GM19351 (cell line): Measurements from ENCODE around the gene NIN.

ENCODE experiments used
- ATAC-seq: cut with Tn5 transposase; IDR thresholded peaks from one replicate; pipeline ENCODE4 v1.9.1; 2021; ENCODE audit warnings: mild to moderate bottlenecking, moderate library complexity; ENCODE audit not compliant: unreplicated experiment

NIN gene

DNA sequence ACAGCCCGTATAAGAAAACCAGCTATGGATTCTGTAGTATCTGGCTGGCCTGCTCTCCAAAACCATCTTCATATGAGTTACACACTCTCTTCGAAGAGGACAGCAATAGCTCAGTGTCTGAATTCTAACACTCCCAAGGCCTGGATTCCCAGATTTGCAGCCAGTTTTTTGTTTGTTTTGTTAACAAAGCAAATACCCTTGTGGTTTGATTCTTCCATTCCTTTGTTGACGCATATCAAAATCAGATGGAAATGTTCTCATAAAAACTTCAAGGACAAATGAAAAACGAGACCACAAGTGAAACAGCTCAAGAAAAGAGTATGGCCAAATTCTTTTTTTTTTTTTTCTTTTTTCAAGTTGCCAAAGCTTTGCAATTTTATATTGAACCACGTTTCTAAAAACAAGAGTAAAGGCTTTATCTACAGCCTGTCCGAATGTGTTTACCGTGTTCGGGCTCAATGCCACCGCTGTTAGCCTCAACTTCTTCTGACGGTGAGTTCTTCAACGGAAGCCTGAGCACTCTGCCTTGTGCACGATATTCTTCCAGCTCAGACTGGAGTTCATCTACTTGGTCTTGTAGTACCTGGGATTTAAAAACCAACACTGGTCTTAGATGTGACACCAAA is 67.5 kb downstream of the NIN start:
- no peak for ATAC-seq

DNA sequence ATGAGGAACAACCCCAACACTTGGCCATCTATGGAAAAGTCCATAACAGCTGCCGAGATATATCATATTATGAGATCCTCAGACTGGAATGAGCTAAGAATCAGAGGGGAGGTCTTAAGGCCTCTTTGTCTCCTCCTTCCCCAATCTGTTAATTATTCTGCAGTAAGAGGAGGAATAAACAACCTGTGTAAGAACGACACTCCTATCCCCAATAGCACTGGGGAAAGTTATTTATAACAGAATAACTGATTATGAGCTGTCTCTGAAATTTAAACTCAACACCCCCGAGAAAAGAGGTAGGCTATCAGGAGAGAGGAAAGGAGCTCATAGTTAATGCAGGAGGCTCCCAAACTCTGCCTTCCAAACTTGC is 68.0 kb downstream of the NIN start:
- ATAC-seq: no peak

DNA sequence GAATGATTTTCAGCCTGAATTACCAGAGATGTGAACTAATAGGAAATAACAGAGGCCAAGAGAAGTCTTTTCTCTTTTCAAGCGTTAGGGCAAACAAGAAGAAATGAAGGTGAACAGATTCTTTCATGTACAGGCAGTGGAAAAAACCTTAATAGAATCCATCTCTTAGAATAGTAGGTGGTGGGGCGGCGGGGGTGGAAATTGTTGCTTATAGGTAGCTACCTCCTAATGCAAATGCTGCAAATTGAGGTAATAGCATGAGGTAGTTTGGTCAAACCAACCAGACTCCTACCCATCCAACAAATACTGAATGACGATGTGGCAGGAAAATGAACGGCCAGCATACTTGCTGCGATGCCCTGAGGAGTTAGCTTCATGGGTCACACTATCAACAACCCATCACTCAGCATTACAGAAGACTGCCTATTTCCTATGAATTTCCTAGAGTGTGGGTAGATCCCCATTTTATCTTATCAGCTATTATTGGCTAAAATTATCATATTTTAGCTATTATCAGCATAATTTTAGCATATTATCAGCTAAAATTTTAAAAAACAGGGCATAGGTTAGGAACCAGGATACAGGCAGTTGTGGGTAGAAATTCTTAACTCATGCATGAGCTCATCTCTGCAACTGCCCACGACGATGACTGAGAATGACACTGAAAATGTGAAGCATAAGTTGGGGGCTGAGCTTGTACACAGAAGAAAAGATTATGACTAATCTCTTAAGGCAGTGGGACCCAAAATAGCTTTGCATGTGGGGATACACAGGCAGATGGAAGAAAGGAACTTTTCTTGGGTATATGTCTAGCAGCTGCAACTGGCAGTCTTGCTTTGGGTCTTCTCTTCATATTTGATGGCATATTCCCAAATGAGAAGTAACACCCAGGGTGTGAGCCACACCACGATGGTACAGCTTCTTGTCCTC is 68.7 kb downstream of the NIN start:
- ATAC-seq: peak; percentile 98

DNA sequence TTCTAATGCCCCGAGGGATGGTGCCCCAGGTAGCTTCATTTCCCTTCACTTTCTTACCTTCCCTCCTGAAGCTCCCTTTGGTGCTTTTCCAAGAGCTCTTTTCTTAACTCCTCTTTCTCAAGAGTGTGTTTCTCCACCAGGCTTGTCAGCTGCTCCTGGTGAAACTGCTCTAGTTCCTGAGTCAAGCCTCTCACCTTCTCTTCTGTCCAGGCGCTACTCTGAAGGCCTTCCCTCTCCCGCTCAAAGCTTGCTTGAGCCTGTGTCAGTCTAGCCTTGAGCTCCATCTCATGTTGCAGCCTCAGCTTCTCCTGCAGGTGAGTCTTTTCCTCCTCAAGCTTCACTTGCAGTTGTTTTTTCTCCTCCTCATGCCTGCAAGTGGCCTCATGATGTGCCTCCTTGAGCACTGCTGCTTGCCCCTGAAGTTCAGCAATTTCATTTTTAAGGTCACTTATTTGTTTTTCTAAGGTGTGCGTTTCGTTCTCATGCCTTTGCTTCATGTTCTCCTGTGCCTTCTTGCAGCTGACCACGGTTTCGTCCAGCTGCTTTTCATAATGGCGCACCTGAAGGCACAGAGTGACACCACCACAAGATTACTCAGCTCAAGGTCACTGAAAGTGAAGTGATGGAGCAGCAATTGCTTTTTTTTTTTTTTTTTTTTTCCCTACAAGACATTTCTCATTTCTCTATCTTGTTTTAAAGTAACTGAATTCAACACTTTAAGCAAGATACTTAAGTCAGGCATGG is 71.0 kb downstream of the NIN start:
- ATAC-seq: no peak

DNA sequence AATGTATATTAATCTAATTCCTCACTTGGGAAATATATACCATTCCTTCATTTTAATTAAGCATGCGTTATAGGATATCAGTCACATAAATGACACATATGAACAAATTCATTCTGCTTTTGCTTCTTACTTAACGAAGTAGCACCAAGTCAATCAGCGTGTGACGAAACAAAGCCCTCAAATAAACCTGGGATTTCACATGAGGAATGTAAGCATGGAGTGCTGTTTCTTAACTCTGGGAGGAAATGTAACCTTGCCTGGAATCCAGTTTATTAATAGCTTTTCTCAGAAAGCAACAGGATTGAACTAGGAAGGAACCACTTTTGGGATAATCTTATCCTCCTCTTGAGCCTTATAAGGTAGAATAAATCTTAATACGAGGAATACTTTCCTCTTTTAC is 72.0 kb downstream of the NIN start:
- ATAC-seq: no peak

DNA sequence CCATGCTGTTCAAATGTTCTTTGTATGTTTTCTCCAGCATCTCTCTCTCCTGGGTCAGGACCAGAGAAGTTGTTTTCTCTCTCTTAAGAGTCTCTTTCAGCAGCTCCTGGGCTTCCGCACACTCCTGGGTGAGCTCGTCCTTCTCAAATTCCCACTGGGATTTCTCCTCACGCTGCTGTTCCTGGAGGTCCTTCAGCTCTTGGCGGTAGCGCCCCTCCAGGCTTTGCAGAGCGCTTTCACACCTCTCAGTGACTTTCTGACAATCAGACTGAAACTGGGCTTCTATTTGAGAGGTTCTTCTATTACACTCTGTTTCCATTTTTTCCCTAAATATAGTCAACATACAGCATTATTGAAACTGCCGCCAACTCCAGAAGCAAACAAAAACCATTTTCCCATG is 72.7 kb downstream of the NIN start:
- no peak for ATAC-seq

DNA sequence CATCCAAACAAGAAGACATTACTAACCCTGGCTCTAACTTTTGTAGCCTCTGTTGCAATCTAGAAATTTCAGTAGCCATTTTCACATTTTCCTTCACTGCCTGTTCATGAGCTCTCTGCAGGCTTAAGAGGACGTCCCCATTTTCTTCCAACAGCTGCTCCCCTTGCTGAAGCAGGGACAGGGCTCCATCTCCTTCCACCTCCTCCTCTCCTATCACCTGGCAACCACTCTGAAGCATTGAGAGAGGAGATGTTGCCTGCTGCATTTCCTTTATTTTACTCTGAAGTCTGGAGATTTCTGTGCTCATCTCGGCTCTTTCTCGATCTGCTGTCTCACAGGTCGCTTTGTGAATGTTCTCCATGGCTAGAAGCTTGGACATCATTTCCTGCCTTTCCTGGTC is 73.3 kb downstream of the NIN start:
- no peak for ATAC-seq

DNA sequence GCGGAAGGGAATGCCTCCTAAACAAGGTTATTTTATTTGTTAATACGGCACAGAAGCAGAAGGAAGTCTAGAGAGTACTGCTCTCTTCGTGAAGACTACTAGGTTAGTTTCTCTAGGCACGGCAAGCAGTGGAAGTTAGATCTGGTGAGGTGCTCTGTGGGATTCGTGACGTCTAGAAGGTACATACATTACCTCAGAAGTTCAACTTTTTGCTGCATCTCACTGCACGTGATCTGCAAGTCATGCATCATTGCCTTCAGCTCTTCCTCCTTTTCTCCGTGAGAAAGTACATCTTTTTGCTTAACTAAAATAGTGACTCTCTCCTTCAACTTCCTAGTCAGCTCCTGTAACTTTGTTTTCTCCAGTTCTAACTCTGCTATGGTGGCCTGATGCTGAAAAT is 74.7 kb downstream of the NIN start:
- no peak for ATAC-seq

DNA sequence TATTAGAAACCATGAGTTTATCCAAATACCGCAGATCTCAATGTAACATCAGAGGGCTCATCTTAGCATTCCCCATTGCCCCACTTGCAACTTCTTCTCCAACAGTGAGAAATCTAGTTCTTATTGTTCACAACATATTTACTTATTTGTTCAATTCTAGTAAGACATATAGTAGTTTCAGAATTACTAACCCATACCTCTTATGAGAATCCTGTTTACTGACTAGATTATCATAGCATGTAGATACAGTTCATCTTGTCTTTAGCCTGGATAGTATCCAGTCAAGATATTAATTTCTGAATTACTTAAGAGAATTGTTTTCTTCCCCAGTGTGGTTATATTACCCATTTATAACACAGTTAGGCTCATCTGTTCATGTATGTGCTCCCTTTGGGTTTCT is 80.6 kb downstream of the NIN start:
- ATAC-seq: no peak

DNA sequence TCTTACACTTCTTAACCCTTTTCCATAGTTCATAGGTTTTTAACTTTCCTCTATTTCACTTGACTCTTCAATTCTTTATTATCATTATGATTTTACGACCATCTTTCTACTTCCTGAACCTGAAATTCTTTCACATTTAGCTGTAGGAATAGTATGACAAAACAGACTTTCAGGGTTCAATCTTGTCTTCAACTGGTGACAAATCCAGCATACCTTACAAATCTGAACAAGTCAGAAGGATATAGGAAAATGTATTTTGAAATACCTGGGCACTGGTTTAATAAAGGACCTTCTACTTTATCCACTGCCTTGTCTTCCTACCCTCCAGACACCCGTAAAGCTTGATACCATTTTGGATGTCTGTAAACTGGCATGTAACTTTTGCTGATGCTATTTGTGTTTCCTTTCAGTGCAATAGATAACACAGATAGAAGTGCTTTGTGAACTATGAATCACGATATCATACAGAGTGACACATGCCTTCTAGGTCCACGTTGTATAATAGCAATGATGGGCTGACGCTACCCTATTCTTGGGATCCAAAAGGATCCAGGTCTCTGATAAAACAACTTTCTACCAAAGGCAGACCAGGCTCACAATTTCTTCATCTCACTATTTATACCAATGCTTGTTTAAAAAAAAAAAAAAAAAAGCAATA is 85.4 kb downstream of the NIN start:
- no peak for ATAC-seq

DNA sequence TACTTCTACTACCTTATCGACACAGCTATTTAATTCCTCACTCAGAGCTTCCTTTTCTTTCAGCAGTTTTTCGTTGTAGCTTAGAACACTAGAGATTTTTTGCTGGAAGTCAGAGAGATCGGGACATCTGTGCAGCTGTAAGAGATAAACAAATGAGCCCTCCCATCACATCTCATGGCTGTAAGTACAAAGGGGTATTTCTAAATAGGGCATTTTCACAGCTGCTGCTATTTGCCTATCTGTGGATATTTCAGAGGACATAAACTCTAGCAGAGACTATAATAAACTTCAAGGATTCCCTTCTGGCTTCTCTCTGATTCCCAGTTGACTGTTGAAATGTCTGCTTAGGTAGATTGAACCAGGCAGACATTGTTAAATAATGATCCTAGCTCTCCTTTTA is 86.7 kb downstream of the NIN start:
- no peak for ATAC-seq

DNA sequence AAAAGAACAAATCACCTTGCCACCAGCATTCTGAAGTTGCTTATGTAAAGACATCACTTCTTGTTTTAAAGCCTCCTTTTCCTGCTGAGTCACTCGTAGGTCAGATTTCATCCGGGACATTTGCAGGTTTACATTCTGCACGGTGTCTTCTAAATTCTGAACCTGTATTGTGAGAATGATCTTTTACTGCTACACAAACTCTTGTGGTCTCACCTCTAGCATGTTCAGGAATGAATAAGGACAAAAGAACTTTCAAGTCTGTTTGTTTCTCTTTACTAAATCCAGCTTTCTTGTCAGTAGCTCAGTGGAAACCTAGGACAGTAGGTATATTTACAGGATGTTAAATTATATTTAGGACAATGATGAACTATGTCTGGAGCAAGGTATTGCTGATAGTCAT is 89.4 kb downstream of the NIN start:
- no peak for ATAC-seq

DNA sequence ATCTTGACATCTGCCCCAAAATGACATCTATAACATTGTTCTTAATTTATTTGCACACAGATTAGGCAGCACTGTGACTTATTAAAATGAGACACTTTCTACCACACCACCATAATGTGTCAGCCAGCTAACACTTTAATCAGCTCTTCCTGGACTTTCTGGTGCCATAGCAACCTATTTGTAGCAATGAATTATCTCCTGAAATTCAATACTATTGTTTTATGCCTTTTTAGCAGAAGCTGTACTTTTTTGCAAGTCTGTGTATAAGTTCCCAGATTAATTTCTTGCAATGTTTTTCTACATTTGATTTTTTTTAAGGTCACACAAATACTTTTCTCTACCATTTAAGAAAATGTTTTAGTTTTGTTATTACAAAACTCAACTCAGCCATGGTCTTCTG is 90.1 kb downstream of the NIN start:
- ATAC-seq: no peak

DNA sequence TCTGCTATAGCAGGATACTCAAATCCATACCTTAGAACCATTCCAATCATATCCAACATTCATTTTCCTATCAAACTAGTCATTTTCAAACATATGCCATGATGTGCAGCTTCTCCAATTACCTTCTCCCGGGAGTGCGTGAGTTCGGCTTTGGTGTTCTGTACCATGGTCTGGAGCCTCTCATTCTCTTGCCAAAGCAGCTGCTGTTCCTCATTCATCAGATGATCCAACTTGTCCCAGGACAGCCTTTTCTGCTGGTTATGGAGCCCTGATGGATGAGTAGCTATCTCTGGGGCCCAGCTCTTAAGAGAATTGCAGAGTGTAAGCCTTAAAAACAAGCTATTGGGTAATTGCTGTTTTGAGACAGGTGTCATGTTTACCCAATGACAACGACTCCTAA is 91.8 kb downstream of the NIN start:
- no peak for ATAC-seq

DNA sequence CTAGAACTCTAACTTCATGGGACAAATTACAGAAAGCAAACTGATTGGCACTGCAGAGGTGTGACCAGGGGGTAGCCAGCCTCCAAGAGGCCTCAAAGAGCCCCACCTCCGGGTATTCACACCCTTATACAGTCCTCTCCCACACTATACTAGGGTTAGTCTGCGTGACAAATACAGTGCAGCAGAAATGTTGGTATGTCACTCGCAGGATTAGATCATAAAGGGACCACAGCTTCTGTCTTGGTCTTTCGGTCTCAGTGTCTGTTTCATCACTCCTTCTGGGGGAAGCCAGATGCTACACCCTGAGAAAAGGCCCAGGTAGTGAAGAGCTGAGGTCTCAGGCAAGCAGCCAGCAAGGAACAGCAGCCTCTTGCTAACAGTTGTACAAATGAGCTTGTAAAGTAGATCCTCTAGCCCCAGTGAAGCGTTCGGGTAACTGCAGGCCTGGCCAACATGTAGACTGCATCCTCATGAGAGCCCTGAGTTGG is 94.0 kb downstream of the NIN start:
- peak; percentile 91 for ATAC-seq

DNA sequence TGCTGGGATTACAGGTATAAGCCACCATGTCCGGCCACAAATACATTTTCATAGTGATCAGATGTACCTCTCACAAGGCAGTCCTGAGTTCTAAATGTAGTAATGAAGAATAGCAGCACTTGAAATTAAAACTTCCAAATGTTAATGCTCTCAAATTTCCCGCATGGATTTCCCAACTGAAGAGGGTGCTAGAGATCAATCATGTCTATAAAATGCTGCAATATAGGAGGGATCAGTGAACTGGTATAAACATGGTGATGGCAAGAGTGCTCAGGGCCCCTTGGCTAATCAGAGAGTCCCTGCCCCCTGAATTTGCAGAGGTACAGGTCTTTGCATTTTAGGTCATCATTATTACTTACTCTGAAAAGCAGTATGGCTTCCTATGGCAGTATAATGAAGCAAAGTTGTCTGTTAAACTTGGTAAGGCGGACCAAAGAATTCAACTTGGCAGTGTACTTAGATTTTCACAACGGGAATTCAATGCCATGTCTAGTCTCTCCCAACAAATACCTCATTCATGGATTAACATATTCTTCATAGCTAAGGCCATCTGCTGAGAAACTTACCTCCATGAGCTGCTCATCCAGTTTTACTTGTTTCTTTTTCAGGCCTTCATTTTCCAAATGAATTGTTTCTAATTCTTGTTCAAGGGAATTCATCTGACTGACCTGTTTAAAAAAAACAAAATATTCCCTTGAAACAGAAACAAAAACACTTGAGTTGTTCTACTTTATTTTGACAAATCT is 95.8 kb downstream of the NIN start:
- ATAC-seq: no peak

DNA sequence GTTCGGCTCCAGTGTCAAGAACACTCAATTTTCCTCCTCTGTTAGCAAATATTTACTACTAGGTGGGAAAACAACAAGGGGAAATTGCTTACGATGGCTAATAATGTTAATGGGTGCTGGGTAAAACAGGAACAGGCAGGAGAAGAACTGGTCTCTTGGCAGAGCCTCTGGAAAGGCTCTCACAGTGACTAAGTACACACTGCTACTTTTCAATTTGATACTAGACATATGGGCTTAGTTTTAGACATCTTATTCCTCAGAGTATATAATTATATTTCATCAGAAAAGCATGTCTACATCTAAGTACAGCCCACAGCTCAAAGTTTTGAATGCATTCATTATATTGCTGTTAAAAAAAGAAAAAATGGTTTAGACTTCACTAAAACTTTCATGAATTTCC is 97.5 kb downstream of the NIN start:
- no peak for ATAC-seq

DNA sequence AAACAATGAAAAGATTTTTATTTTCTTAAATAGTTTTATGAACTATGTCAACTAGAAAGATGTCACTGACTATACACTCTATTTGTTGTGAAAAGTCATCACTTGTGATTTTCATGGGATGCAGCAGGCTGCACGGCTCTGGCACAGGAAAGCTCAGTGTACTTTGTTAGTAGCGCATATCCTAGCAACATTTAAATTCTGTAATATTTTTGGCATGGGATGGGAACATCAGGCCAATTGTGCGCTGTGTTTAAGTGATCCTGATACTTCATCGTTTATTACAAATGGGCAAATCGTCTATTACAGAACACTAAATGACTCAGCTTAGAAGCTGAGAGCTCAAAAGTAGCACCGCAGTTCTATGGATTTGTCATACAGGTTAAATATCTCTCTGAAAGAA is 102.1 kb downstream of the NIN start:
- no peak for ATAC-seq

DNA sequence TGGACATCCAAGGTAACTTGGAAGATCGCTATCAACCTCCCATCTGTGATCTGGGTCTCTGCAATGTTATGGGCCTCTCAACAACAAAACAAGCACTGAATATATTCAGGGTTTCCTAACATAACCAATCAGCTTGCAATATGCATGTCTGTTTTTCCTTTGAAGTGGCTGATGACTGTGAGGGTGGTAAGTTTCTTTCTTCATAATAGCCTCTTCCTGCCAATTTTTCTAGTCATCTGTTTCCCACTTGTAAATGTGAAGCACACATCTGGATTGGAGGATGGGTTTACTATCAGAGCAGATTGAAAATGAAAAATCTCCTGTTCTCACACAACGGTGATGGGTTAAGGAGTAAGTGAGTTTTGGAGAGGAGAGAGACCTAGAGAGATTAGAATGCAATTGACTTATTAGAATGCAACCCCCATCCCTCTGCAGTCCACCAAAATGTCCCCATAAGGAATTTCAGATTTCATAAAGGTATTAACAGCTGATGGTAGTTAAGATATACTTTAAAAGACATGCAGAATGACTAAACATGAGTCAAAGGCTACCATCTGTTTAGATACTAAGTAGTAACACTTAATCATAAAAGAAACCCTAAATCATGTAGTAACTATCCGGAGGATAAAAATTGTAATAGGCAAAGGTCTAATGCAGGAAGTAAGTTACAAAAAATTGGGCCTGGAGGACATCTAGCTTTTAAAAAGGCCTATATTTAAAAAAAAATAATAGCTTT is 104.4 kb downstream of the NIN start:
- no peak for ATAC-seq

DNA sequence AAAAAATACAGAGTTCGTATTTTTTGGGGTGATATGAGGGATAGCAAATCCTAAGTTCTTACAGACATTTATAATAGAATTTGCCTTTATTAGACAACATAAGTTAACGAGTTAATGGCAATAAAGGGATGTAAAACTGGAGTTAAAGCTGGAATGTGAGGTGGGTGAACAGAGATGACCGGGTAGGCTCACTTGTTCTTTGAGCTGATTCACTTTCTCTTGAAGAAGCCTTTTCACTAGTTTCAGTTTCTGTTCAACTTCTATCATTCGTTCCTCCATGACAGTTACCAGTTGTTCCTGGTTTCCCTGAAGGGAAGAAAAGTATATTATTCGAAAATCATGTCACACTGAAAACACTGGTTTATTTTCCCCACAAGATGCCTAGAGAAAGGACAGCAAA is 105.2 kb downstream of the NIN start:
- no peak for ATAC-seq
